Measurements from ENCODE around the gene CCDC9.
"Not testable (repeated sequence)": the region's sequence is repeated elsewhere in the genome, so short reads cannot be mapped to it uniquely, and the experiment has no call there.

Gene CCDC9

DNA sequence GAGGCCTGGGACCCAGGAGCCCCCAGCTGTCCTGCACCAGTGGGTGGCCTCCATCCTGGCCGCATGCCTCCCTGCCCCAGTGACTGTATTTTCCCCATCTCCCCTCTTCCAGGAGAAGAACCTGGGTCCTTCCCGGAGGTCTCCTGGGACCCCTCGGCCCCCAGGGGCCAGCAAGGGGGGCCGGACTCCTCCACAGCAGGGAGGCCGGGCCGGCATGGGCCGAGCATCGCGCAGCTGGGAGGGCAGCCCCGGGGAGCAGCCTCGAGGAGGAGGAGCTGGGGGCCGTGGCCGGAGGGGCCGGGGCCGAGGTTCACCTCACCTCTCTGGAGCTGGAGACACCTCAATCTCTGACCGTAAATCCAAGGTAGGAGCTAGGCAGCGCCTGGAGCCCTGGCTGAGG lies 4.2 kb downstream of the CCDC9 start:
- in situ Hi-C loops (cut with HindIII; ENCODE audit: low sequenced_read_pairs): no loop called here
- DNase-seq (ENCODE audit: low read depth): no peak
- H3K4me3 ChIP-seq (ENCODE audit: low read depth, low read length): no peak overlapping the region

DNA sequence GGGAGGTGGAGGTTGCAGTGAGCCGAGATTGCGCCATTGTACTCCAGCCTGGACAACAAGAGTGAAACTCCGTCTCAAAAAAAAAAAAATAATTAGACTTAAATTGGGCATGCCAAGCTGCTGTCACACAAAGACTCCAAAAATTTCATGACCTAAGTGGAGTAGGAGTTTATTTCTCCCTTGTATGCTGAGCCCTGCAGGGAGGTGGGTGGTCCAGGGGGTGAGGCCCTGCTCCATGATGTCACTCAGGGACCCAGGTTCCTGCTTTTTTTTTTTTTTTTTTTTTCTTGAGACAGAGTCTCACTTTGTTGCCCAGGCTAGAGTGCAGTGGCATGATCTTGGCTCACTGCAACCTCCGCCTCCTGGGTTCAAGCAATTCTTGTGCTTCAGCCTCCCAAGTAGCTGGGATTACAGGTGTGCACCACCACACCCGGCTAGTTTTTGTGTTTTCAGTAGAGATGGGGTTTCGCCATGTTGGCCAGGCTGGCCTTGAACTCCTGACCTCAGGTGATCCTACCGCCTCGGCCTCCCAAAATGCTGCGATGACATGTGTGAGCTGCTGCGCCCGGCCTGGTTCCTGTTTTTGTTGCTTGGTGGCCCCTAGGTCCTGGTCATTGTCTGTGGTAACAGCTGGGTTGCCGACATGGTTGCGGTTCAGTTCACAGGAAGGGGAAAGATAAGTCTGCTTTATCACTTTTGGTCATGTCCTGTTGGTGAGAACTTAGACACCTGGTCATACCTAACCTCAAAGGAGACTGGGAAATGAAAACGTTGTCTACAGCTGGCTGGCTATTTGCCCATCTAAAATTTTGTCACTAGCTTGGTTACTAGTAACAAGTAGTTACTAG lies 5.8 kb downstream of the CCDC9 start:
- DNase-seq (ENCODE audit: low read depth); in situ Hi-C loops (cut with HindIII; ENCODE audit: low sequenced_read_pairs); H3K4me3 ChIP-seq (ENCODE audit: low read depth, low read length): not testable (repeated sequence)

More for the DNA sequence above, 4.2 kb downstream of the CCDC9 start:
- TF ChIP-seq, protein P1, sequence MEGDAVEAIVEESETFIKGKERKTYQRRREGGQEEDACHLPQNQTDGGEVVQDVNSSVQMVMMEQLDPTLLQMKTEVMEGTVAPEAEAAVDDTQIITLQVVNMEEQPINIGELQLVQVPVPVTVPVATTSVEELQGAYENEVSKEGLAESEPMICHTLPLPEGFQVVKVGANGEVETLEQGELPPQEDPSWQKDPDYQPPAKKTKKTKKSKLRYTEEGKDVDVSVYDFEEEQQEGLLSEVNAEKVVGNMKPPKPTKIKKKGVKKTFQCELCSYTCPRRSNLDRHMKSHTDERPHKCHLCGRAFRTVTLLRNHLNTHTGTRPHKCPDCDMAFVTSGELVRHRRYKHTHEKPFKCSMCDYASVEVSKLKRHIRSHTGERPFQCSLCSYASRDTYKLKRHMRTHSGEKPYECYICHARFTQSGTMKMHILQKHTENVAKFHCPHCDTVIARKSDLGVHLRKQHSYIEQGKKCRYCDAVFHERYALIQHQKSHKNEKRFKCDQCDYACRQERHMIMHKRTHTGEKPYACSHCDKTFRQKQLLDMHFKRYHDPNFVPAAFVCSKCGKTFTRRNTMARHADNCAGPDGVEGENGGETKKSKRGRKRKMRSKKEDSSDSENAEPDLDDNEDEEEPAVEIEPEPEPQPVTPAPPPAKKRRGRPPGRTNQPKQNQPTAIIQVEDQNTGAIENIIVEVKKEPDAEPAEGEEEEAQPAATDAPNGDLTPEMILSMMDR (IDR thresholded peaks at IDR 0.05; ENCODE audit: low read depth, low read length, missing control alignments): no peak

DNA sequence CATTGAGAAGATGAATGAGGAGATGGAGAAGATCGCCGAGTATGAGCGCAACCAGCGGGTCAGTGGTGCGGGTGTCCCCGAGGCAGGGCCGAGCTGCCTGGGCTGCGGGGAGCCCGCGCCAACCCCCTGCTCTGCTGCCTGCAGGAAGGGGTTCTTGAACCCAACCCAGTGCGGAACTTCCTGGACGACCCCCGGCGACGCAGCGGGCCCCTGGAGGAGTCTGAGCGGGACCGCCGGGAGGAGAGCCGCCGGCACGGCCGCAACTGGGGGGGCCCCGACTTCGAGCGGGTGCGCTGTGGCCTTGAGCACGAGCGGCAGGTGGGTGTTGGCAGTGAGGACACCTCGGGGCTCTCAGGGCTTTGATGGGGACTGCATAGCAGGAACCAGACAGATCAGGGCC lies 8.3 kb downstream of the CCDC9 start:
- no peak for DNase-seq (ENCODE audit: low read depth)
- TF ChIP-seq, protein P1 (IDR thresholded peaks at IDR 0.05; ENCODE audit: low read depth, low read length, missing control alignments): no peak
- in situ Hi-C loops (cut with HindIII; ENCODE audit: low sequenced_read_pairs): no loop called here

DNA sequence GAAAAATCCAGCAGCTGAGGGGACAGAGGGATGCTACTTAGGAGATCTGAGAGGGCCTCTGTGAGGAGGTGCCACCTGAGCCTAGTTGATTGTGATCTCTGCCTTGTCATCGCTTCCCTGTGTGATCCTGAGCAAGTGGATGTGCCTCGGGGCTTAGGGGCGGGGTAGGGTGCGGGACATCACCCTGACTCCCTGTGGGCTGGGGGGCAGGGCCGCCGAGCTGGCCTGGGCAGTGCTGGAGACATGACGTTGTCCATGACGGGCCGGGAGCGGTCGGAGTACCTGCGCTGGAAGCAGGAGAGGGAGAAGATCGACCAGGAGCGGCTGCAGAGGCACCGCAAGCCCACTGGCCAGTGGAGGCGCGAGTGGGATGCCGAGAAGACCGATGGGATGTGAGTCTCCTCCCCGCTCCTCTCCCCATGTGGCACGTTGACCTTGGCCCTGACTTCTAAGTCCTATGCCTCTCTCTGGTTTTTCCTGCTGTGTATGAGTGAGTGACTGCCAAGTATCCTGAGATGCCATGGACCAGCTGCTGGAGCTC lies 10.1 kb downstream of the CCDC9 start:
- in situ Hi-C loops (cut with HindIII; ENCODE audit: low sequenced_read_pairs): no loop called here
- DNase-seq (ENCODE audit: low read depth): no peak
- TF ChIP-seq, protein P1 (IDR thresholded peaks at IDR 0.05; ENCODE audit: low read depth, low read length, missing control alignments): no peak
- H3K4me3 ChIP-seq (ENCODE audit: low read depth, low read length): no peak overlapping the region

More for the DNA sequence above, 8.3 kb downstream of the CCDC9 start:
- no peak overlapping the region for H3K4me3 ChIP-seq (ENCODE audit: low read depth, low read length)

DNA sequence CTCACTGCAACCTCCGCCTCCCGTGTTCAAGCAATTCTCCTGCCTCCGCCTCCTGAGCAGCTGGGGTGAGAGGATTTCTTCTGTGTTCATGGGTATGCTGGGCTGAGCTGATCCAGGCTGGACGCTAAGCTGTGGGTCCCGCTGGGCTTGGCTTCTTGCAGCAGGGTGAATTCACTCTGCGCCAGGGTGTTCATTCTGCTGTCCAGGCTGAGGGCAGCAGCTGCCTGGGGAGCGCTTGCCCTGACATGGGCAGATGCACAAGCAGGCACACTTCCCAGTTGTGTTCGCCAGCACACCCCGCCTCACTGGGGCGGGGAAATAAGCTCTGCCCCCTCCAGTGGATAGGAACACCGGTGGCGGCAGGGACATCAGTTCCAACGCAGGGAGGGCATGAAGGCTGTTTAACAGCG lies 11.0 kb downstream of the CCDC9 start:
- TF ChIP-seq, protein P1 (IDR thresholded peaks at IDR 0.05; ENCODE audit: low read depth, low read length, missing control alignments): no peak
- no peak for DNase-seq (ENCODE audit: low read depth)
- no peak overlapping the region for H3K4me3 ChIP-seq (ENCODE audit: low read depth, low read length)
- in situ Hi-C loops (cut with HindIII; ENCODE audit: low sequenced_read_pairs): no loop called here

DNA sequence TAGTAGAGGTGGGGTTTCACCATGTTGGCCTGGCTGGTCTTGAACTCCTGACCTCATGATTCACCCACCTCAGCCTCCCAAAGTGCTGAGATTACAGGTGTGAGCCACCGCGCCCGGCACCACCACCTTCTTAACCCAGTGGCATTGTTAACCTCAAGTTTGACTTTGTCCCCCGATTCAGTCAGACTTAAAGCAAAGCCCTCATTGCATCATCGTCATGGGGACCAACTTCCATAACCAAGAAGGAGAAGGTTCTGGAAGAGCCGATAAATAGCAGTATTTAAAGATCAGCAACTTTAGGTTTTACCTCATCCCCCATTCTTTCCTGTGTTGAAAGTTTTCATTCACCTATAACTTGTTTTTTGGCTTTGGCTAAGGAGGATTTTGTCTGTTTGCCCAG lies 11.7 kb downstream of the CCDC9 start:
- TF ChIP-seq, protein P1 (IDR thresholded peaks at IDR 0.05; ENCODE audit: low read depth, low read length, missing control alignments): no peak
- H3K4me3 ChIP-seq (ENCODE audit: low read depth, low read length): no peak overlapping the region
- in situ Hi-C loops (cut with HindIII; ENCODE audit: low sequenced_read_pairs): no loop called here

DNA sequence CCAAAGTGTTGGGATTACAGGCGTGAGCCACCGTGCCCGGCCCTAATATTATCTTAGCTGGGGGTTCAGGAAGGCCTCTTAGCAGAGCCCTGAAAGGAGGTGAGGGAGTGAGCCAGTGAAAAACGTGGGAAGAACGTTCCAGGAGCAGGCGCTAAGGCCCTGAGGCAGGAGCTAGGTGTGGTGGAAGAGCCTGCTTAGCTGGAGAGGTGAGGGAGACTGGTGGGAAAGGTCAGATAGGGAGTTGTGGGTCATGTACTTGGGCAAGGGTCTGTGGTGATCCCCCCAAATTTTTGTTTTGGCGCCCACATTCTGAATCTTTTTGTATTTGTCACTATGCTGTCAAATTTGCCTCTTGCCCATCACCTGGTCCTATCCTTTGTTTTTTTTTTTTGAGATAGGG lies 13.3 kb downstream of the CCDC9 start:
- TF ChIP-seq, protein P1 (IDR thresholded peaks at IDR 0.05; ENCODE audit: low read depth, low read length, missing control alignments): no peak
- DNase-seq (ENCODE audit: low read depth): no peak
- in situ Hi-C loops (cut with HindIII; ENCODE audit: low sequenced_read_pairs): no loop called here
- H3K4me3 ChIP-seq (ENCODE audit: low read depth, low read length): no peak overlapping the region

More for the DNA sequence above, 11.7 kb downstream of the CCDC9 start:
- DNase-seq (ENCODE audit: low read depth): no peak

All from astrocyte of the cerebellum (primary cell).